OCI-LY3 (cell line): ENCODE results near the gene CFAP99.

Source experiments
- H2AFZ ChIP-seq: fragments of 200-600, 300-600 bp; shearing (Covaris generic); 2 replicates; pipeline ENCODE4 v1.6.0; 2014; ENCODE audit warnings: antibody characterized with exemption, low read depth, low read length
- H3K27ac ChIP-seq: fragments of 200-600, 300-600 bp; sonication (generic); 2 replicates; pipeline ENCODE4 v1.5.1; 2014; ENCODE audit warnings: mild to moderate bottlenecking, low read length, moderate library complexity, mixed read lengths
- H3K27me3 ChIP-seq: fragments of 200-600, 300-600 bp; sonication (generic); 2 replicates; pipeline ENCODE4 v1.6.1; 2014; ENCODE audit warnings: low read depth, low read length, mixed read lengths
- H3K36me3 ChIP-seq: fragments of 200-600, 300-600 bp; sonication (generic); replicated peaks from 2 replicates; pipeline ENCODE3; 2014; ENCODE audit warnings: low read depth, low read length, mixed read lengths
- H3K4me1 ChIP-seq: fragments of 300-600, 200-600 bp; sonication (generic); 2 replicates; pipeline ENCODE4 v1.6.1; 2014; ENCODE audit warnings: low read length, mixed read lengths
- H3K4me2 ChIP-seq: fragments of 200-600, 300-600 bp; sonication (generic); 2 replicates; pipeline ENCODE4 v1.6.1; 2014; ENCODE audit warnings: low read length, mixed read lengths
- H3K4me3 ChIP-seq: fragments of 300-600, 200-600 bp; sonication (generic); 2 replicates; pipeline ENCODE4 v1.5.1; 2014; ENCODE audit warnings: antibody characterized with exemption, mild to moderate bottlenecking, low read length, moderate library complexity
- H3K79me2 ChIP-seq: fragments of 300-600, 200-600 bp; shearing (Covaris generic); 2 replicates; pipeline ENCODE4 v1.6.1; 2014; ENCODE audit warnings: mild to moderate bottlenecking, low read length, mixed read lengths
- H3K9ac ChIP-seq: fragments of 300-600, 200-600 bp; shearing (Covaris generic); 2 replicates; pipeline ENCODE4 v1.6.0; 2014; ENCODE audit warnings: mild to moderate bottlenecking, low read length, moderate library complexity
- H3K9me3 ChIP-seq: fragments of 200-600, 300-600 bp; shearing (Covaris generic); 2 replicates; pipeline ENCODE4 v1.6.1; 2014; ENCODE audit warnings: low read length, mixed read lengths; ENCODE audit not compliant: insufficient read depth
- H4K20me1 ChIP-seq: fragments of 200-600, 300-600 bp; sonication (generic); 2 replicates; pipeline ENCODE4 v1.6.1; 2016; ENCODE audit warnings: low read length, mixed read lengths; ENCODE audit not compliant: insufficient read depth
- EZH2phosphoT487 ChIP-seq: fragments of 200-600 bp; shearing (Covaris generic); IDR thresholded peaks from 2 replicates; pipeline ENCODE4 v1.6.1; 2018; ENCODE audit warnings: antibody characterized with exemption, mixed run types, low read depth
- TF ChIP-seq, protein P1 (sequence below): fragments of 200-600, 300-600 bp; sonication (generic); IDR thresholded peaks from 2 replicates; pipeline ENCODE4 v1.5.1; 2014; ENCODE audit warnings: antibody characterized with exemption, low read length, low read depth

The CFAP99 gene

DNA sequence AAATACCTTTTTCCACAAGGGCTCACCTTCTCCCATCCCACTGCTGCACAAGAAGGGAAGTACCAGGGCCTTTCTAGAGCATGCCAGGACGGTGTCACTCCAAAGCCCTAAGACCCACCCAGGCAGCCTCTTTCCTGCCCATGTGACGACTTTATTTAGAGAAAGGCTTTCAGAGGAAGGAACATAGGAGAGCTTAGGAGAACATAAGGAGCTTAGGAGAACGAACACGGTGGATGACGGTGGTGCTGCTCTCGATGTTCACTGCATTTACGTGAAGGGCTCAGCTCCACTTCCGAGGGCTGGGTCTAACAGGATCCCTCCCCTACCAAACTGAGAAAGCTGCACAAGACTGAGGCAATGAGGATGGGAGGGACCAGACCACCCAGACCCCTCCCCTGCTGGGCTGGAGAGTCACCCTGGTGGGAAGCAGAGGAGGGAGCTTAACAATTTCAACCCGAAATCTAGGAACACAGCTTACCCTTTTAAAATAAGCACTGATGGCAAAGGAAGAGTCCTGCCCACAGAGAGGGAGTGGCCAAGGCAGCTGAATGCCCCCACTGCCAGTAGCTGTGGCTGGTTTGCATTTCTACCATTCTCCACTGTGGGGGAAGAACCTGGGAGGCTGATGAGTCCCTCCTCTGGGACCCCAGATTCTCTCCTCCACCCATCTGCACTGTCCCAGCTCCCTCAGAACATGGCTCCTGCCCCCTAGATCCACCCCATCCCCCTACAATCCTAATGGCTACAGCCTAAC, 30.1 kb upstream of the CFAP99 start:
- no peak overlapping the region for H3K9ac ChIP-seq
- H3K9me3 ChIP-seq: no peaks in the 10 kb centered on the region
- H3K4me3 ChIP-seq: no peak overlapping the region
- no peak overlapping the region for H2AFZ ChIP-seq
- H4K20me1 ChIP-seq: no peaks in the 10 kb centered on the region
- H3K4me1 ChIP-seq: no peaks in the 10 kb centered on the region
- H3K4me2 ChIP-seq: no peak overlapping the region
- H3K27me3 ChIP-seq: no peaks in the 10 kb centered on the region
- H3K27ac ChIP-seq: no peak overlapping the region
- H3K79me2 ChIP-seq: no peaks in the 10 kb centered on the region
- no peaks in the 10 kb centered on the region for H3K36me3 ChIP-seq
- no peak for TF ChIP-seq EZH2phosphoT487
- TF ChIP-seq, protein P1, sequence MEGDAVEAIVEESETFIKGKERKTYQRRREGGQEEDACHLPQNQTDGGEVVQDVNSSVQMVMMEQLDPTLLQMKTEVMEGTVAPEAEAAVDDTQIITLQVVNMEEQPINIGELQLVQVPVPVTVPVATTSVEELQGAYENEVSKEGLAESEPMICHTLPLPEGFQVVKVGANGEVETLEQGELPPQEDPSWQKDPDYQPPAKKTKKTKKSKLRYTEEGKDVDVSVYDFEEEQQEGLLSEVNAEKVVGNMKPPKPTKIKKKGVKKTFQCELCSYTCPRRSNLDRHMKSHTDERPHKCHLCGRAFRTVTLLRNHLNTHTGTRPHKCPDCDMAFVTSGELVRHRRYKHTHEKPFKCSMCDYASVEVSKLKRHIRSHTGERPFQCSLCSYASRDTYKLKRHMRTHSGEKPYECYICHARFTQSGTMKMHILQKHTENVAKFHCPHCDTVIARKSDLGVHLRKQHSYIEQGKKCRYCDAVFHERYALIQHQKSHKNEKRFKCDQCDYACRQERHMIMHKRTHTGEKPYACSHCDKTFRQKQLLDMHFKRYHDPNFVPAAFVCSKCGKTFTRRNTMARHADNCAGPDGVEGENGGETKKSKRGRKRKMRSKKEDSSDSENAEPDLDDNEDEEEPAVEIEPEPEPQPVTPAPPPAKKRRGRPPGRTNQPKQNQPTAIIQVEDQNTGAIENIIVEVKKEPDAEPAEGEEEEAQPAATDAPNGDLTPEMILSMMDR: no peak

DNA sequence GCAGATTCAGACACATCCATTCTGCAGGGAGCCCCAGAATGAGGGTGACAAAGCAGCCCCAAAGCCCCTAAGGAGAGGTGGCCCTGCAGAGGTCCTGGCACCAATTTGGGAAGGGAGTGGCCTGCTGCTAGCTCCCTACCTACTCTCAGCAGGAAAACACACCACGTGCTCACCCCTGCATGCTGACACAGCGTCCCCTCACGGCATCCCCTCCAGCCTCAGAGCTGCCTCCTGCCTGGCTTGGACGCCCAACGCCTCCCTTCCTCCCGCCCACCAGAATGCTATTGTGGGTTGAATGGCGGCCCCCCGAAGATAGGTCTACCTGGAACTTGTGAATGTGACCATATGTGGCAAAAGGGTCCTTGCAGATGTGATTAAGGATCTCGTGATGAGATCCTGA, 29.1 kb upstream of the CFAP99 start:
- Histone ChIP-seq H3K27me3 (no peaks in the 10 kb centered on the region), H4K20me1 (no peaks in the 10 kb centered on the region), H3K4me3 (no peak overlapping the region), H3K9ac (no peak overlapping the region), H3K27ac (no peak overlapping the region), H3K79me2 (no peaks in the 10 kb centered on the region), H3K9me3 (no peaks in the 10 kb centered on the region), H2AFZ (no peak overlapping the region), H3K36me3 (no peaks in the 10 kb centered on the region), H3K4me1 (no peaks in the 10 kb centered on the region), H3K4me2 (no peak overlapping the region)
- TF ChIP-seq EZH2phosphoT487: no peak
- TF ChIP-seq, protein P1: no peak

DNA sequence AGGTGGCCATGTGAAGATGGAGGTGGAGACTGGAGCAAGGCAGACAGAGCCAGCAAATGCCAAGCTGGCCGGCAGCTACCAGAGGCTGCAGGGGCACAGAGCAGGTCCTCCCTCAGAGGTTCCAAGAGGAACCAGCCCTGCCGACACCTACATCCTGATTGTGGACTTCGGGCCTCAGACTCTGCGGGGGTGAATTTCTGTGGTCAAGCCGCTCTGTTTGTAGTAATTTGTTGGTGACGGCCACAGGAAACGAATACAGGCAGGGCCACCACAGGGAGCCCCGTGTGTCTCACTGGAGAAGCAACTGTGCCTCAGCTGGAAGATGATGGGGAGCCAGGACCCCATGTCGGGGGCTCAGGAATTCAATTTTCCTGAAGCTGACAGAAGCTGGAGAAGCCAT, 28.6 kb upstream of the CFAP99 start:
- Histone ChIP-seq H2AFZ (no peak overlapping the region), H3K4me2 (no peak overlapping the region), H3K9me3 (no peaks in the 10 kb centered on the region), H3K4me3 (no peak overlapping the region), H3K9ac (no peak overlapping the region), H3K27me3 (no peaks in the 10 kb centered on the region), H3K4me1 (no peaks in the 10 kb centered on the region), H3K27ac (no peak overlapping the region), H3K36me3 (no peaks in the 10 kb centered on the region), H3K79me2 (no peaks in the 10 kb centered on the region), H4K20me1 (no peaks in the 10 kb centered on the region)
- TF ChIP-seq, protein P1: no peak
- no peak for TF ChIP-seq EZH2phosphoT487

DNA sequence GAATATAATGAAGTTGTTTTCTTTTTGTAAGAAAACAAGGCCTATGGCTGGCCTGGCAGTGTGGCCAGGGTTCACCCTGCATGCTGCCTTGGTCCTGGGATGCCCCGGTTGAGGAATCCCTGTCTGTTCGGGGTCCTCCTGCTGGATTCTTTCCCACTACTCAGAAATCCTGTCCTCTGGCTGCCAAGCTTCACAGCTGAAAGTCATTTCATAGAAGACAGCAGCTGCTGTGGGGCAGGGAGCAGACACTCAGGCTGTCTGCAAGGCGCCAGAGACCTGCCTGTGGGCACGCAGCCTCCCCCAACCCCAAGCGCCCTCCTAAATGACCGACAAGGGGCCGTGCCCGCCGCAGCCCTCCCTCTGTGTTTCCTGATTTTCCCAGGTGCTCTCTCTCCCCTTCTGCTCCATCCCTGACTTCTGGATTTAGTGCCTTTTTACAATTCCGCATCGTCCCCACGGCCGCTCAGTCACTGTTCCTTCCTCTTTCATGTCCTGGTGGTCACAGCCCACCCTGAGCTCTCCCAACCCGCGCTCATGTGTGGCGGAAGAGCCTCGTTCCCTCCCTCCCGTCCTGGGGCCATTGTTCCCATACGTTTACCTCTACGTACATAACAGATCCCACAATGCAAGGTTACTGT, 27.9 kb upstream of the CFAP99 start:
- Histone ChIP-seq H3K9ac (no peak overlapping the region), H3K4me2 (peak overlapping the region; percentile 30), H2AFZ (no peak overlapping the region), H3K4me1 (no peaks in the 10 kb centered on the region), H3K27ac (no peak overlapping the region), H3K27me3 (no peaks in the 10 kb centered on the region), H3K79me2 (no peaks in the 10 kb centered on the region), H4K20me1 (no peaks in the 10 kb centered on the region), H3K36me3 (no peaks in the 10 kb centered on the region), H3K4me3 (no peak overlapping the region), H3K9me3 (no peaks in the 10 kb centered on the region)
- no peak for TF ChIP-seq EZH2phosphoT487
- TF ChIP-seq, protein P1: no peak
